PFSK-1 (cell line): ENCODE data around the gene SNAI1.

Source experiments
- POLR2AphosphoS5 ChIP-seq: IDR thresholded peaks from 2 replicates; pipeline ENCODE4 v1.6.1; 2012; ENCODE audit warnings: low read depth, mild to moderate bottlenecking, control low read depth, low read length, moderate library complexity
- TF ChIP-seq, protein P1 (sequence below), 2 experiments: IDR thresholded peaks; 2 replicates each; pipeline versions ENCODE4 v1.6.1 to v1.8.0; 2011 to 2012; ENCODE audit warnings: low read depth in 2 of 2, low read length in 2 of 2, control low read depth in 1 of 2, inconsistent platforms in 1 of 2, mild to moderate bottlenecking in 1 of 2, moderate library complexity in 1 of 2; ENCODE audit not compliant: insufficient read depth in 1 of 2

- TF ChIP-seq, protein P1, sequence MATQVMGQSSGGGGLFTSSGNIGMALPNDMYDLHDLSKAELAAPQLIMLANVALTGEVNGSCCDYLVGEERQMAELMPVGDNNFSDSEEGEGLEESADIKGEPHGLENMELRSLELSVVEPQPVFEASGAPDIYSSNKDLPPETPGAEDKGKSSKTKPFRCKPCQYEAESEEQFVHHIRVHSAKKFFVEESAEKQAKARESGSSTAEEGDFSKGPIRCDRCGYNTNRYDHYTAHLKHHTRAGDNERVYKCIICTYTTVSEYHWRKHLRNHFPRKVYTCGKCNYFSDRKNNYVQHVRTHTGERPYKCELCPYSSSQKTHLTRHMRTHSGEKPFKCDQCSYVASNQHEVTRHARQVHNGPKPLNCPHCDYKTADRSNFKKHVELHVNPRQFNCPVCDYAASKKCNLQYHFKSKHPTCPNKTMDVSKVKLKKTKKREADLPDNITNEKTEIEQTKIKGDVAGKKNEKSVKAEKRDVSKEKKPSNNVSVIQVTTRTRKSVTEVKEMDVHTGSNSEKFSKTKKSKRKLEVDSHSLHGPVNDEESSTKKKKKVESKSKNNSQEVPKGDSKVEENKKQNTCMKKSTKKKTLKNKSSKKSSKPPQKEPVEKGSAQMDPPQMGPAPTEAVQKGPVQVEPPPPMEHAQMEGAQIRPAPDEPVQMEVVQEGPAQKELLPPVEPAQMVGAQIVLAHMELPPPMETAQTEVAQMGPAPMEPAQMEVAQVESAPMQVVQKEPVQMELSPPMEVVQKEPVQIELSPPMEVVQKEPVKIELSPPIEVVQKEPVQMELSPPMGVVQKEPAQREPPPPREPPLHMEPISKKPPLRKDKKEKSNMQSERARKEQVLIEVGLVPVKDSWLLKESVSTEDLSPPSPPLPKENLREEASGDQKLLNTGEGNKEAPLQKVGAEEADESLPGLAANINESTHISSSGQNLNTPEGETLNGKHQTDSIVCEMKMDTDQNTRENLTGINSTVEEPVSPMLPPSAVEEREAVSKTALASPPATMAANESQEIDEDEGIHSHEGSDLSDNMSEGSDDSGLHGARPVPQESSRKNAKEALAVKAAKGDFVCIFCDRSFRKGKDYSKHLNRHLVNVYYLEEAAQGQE (IDR thresholded peaks at IDR 0.05; ENCODE audit: insufficient read depth in 1 of 2, low read depth in 2 of 2, low read length in 2 of 2) = no peak
- TF ChIP-seq POLR2AphosphoS5 = no peak
Measured at GRCh38 chr20:50005471-50005981, 22.7 kb downstream of the SNAI1 start.
